IMR-90 (cell line): ENCODE measurements around the gene YBEY. TPM values are rescaled to one million over a fixed set of nuclear protein-coding genes. Genes with fewer than 3 reads are reported as not detected.
A peak's percentile ranks its signal among the peaks of the same experiment; 100 is the strongest.

Experiments
- ATAC-seq: fragments of 200-7000 bp; cut with Tn5 transposase; 2 replicates; pipeline ENCODE4 v1.9.1; 2020; ENCODE audit warnings: low read depth, mild to moderate bottlenecking, moderate library complexity
- BruUV-seq: library from RNA; stranded (reverse); fragments of 400-500 nt; replicated peaks from 2 replicates; lab custom pipeline; 2021; lab: Mats Ljungman, UMichigan
- CTCF ChIA-PET: fragments of 300-600 bp; formaldehyde crosslinking; extraction: SDS; loops from one replicate; lab custom pipeline; 2021; ENCODE audit warnings: antibody characterized with exemption; lab: Yijun Ruan, JAX
- POLR2A ChIA-PET: fragments of 300-600 bp; sonication (Branson Sonifier 250); formaldehyde crosslinking; loops from one replicate; lab custom pipeline; 2022; ENCODE audit warnings: antibody characterized with exemption; ENCODE audit not compliant: unreplicated experiment; lab: Charles Lee
- DNase-seq: peaks from one replicate; pipeline ENCODE4 v3.0.0; 2013
- H2AFZ ChIP-seq: replicated peaks from 2 replicates; pipeline ENCODE3; 2013; ENCODE audit warnings: low read length, mild to moderate bottlenecking; ENCODE audit not compliant: poor library complexity
- H2AK5ac ChIP-seq: 2 replicates; pipeline ENCODE4 v1.6.1; 2013; ENCODE audit warnings: low read depth, low read length, inconsistent platforms
- H2AK9ac ChIP-seq: replicated peaks from 2 replicates; pipeline ENCODE3; 2013; ENCODE audit warnings: mild to moderate bottlenecking, low read depth, low read length, moderate library complexity; ENCODE audit not compliant: poor library complexity
- H2BK120ac ChIP-seq: 2 replicates; pipeline ENCODE4 v1.6.1; 2013; ENCODE audit warnings: low read depth, low read length, inconsistent platforms
- H2BK15ac ChIP-seq: 3 replicates; pipeline ENCODE4 v1.6.1; 2013; ENCODE audit warnings: low read depth, low read length, inconsistent platforms
- H2BK20ac ChIP-seq: 2 replicates; pipeline ENCODE4 v1.6.1; 2013; ENCODE audit warnings: low read depth, mild to moderate bottlenecking, inconsistent platforms, low read length, moderate library complexity
- H2BK5ac ChIP-seq: 2 replicates; pipeline ENCODE4 v1.6.1; 2013; ENCODE audit warnings: mild to moderate bottlenecking, low read depth, low read length, inconsistent platforms; ENCODE audit not compliant: poor library complexity, severe bottlenecking
- H3K14ac ChIP-seq: replicated peaks from 2 replicates; pipeline ENCODE4 v1.6.1; 2013; ENCODE audit warnings: low read depth, low read length, inconsistent platforms
- H3K18ac ChIP-seq: 2 replicates; pipeline ENCODE4 v1.6.1; 2013; ENCODE audit warnings: low read depth, low read length, control low read depth
- H3K23ac ChIP-seq: 2 replicates; pipeline ENCODE4 v1.6.1; 2013; ENCODE audit warnings: low read depth, low read length, inconsistent platforms
- H3K27ac ChIP-seq: 2 replicates; pipeline ENCODE4 v1.5.1; 2013; ENCODE audit warnings: mild to moderate bottlenecking, control low read depth, low read length; ENCODE audit not compliant: insufficient read depth
- H3K27me3 ChIP-seq: 2 replicates; pipeline ENCODE4 v1.6.1; 2013; ENCODE audit warnings: low read length; ENCODE audit not compliant: control insufficient read depth, insufficient read depth
- H3K36me3 ChIP-seq: 2 replicates; pipeline ENCODE4 v1.6.1; 2013; ENCODE audit warnings: low read length, mixed read lengths; ENCODE audit not compliant: control insufficient read depth, insufficient read depth
- H3K4ac ChIP-seq: 2 replicates; pipeline ENCODE4 v1.6.1; 2013; ENCODE audit warnings: low read depth, low read length, inconsistent platforms
- H3K4me1 ChIP-seq: 2 replicates; pipeline ENCODE4 v1.6.1; 2013; ENCODE audit warnings: low read length, mixed read lengths; ENCODE audit not compliant: control insufficient read depth, insufficient read depth
- H3K4me2 ChIP-seq: 2 replicates; pipeline ENCODE4 v1.6.1; 2013; ENCODE audit warnings: low read depth, mild to moderate bottlenecking, control low read depth, low read length, moderate library complexity
- H3K4me3 ChIP-seq: 2 replicates; pipeline ENCODE4 v1.5.1; 2013; ENCODE audit warnings: low read depth, mild to moderate bottlenecking, control low read depth, low read length, moderate library complexity; ENCODE audit not compliant: insufficient read depth
- H3K56ac ChIP-seq: 2 replicates; pipeline ENCODE4 v1.6.1; 2013; ENCODE audit warnings: low read length, inconsistent platforms; ENCODE audit not compliant: insufficient read depth; ENCODE audit errors: extremely low read depth
- H3K79me1 ChIP-seq, 2 experiments: 2 replicates each; pipeline ENCODE4 v1.6.1; 2013; ENCODE audit warnings: low read length in 2 of 2, inconsistent platforms in 1 of 2, low read depth in 1 of 2
- H3K9ac ChIP-seq: 2 replicates; pipeline ENCODE4 v1.6.1; 2013; ENCODE audit warnings: low read depth, low read length, control low read depth
- H3K9me1 ChIP-seq: 2 replicates; pipeline ENCODE4 v1.6.1; 2013; ENCODE audit warnings: low read length, inconsistent platforms; ENCODE audit not compliant: insufficient read depth
- H3K9me3 ChIP-seq: 2 replicates; pipeline ENCODE4 v1.6.1; 2013; ENCODE audit warnings: low read length; ENCODE audit not compliant: control insufficient read depth, insufficient read depth
- H4K20me1 ChIP-seq: 2 replicates; pipeline ENCODE4 v1.6.1; 2013; ENCODE audit warnings: low read length, inconsistent platforms; ENCODE audit not compliant: insufficient read depth
- H4K5ac ChIP-seq: 2 replicates; pipeline ENCODE4 v1.6.1; 2013; ENCODE audit warnings: mild to moderate bottlenecking, low read depth, low read length, control low read depth
- H4K8ac ChIP-seq, 2 experiments: 2 replicates each; pipeline ENCODE4 v1.6.1; 2013; ENCODE audit warnings: low read depth in 2 of 2, low read length in 2 of 2, control low read depth in 1 of 2, inconsistent platforms in 1 of 2
- H4K91ac ChIP-seq: 2 replicates; pipeline ENCODE4 v1.6.1; 2013; ENCODE audit warnings: low read depth, low read length, inconsistent platforms; ENCODE audit not compliant: insufficient read depth
- BHLHE40 ChIP-seq: fragments of 150-350 bp; IDR thresholded peaks from 2 replicates; pipeline ENCODE4 v1.6.1; 2016; ENCODE audit warnings: mild to moderate bottlenecking, low read depth, low read length
- CEBPB ChIP-seq: IDR thresholded peaks from 2 replicates; pipeline ENCODE4 v1.6.1; 2012; ENCODE audit warnings: low read depth, low read length, improper control_type of control experiment
- CHD1 ChIP-seq: IDR thresholded peaks from 2 replicates; pipeline ENCODE4 v1.6.1; 2012; ENCODE audit warnings: low read depth, low read length, improper control_type of control experiment
- ELK1 ChIP-seq: fragments of 150-350 bp; IDR thresholded peaks from 2 replicates; pipeline ENCODE4 v1.6.1; 2016; ENCODE audit warnings: low read depth, mild to moderate bottlenecking, low read length, moderate library complexity, borderline replicate concordance
- FOS ChIP-seq: fragments of 150-350 bp; IDR thresholded peaks from 2 replicates; pipeline ENCODE4 v1.6.1; 2016; ENCODE audit warnings: low read depth, low read length
- MAFK ChIP-seq: IDR thresholded peaks from 2 replicates; pipeline ENCODE4 v1.6.1; 2012; ENCODE audit warnings: low read depth, low read length, improper control_type of control experiment
- MXI1 ChIP-seq: IDR thresholded peaks from 2 replicates; pipeline ENCODE4 v1.6.1; 2012; ENCODE audit warnings: low read depth, mild to moderate bottlenecking, low read length, moderate library complexity, borderline replicate concordance
- NFE2L2 ChIP-seq: fragments of 150-350 bp; IDR thresholded peaks from 2 replicates; pipeline ENCODE4 v1.6.1; 2016; ENCODE audit warnings: low read depth, mild to moderate bottlenecking, low read length
- POLR2A ChIP-seq: IDR thresholded peaks from 2 replicates; pipeline ENCODE4 v1.6.1; 2012; ENCODE audit warnings: mild to moderate bottlenecking, low read depth, low read length
- RAD21 ChIP-seq: IDR thresholded peaks from 2 replicates; pipeline ENCODE4 v1.6.1; 2012; ENCODE audit warnings: low read length, improper control_type of control experiment
- RCOR1 ChIP-seq: IDR thresholded peaks from 2 replicates; pipeline ENCODE4 v1.6.1; 2012; ENCODE audit warnings: mild to moderate bottlenecking, low read length, improper control_type of control experiment; ENCODE audit not compliant: insufficient replicate concordance
- RFX5 ChIP-seq: IDR thresholded peaks from 2 replicates; pipeline ENCODE4 v1.8.0; 2012; ENCODE audit warnings: low read depth, mild to moderate bottlenecking, low read length, moderate library complexity
- SMC3 ChIP-seq: fragments of 150-350 bp; IDR thresholded peaks from 2 replicates; pipeline ENCODE4 v1.6.1; 2016; ENCODE audit warnings: low read depth, mild to moderate bottlenecking, antibody characterized with exemption, low read length, moderate library complexity
- WGBS, 2 experiments: methylation state at CpG; one replicate each; pipeline versions ENCODE4 v1.1.5 to v1.1.7; 2013; ENCODE audit warnings: missing lambda C conversion rate in 2 of 2; ENCODE audit not compliant: insufficient read length in 1 of 2; ENCODE audit errors: extremely low coverage in 2 of 2; 5-methylcytosine and 5-hydroxymethylcytosine counted together
- dilution Hi-C: fragments of 300-500 bp; cut with HindIII; formaldehyde crosslinking; loops from one replicate; pipeline ENCODE4 v1.14.3; 2018; ENCODE audit warnings: low sequenced_read_pairs; ENCODE audit not compliant: unreplicated experiment
- in situ Hi-C: fragments of 300-500 bp; cut with MboI; formaldehyde crosslinking; loops from 3 replicates; pipeline ENCODE4 v1.14.3; 2019; ENCODE audit warnings: low sequenced_read_pairs, inconsistent platforms, mixed read lengths
- intact Hi-C: fragments of 100-400 bp; cut with micrococcal nuclease; formaldehyde crosslinking; loops from 2 replicates; pipeline ENCODE4 v1.10.0; 2022
- polyA plus RNA-seq, 3 experiments: library from polyadenylated mRNA; depleted of rRNA; stranded (reverse); fragments of >200 nt; gene quantifications; 2 replicates each; pipeline ENCODE4 v1.2.3, GENCODE V29; 2012; ENCODE audit warnings: low replicate concordance in 1 of 3
- total RNA-seq: library from RNA; depleted of rRNA; stranded (reverse); fragments of >200 nt; gene quantifications from 2 replicates; pipeline ENCODE4 v1.2.3, GENCODE V29; 2012
- TF ChIP-seq, protein P1 (sequence below): fragments of 150-350 bp; IDR thresholded peaks from 2 replicates; pipeline ENCODE4 v1.6.1; 2017; ENCODE audit warnings: mild to moderate bottlenecking, antibody characterized with exemption, low read length, low read depth

The YBEY gene
- total and polyA plus RNA-seq, 2 of the 4 experiments (the other 2 are of a cell fraction), result 5.9 to 26.2 TPM

- Histone ChIP-seq H3K9me3 (no peaks in the 10 kb centered on the region), H3K18ac (no peak overlapping the region)
Observed at GRCh38 chr21:46319186-46319585, 33.0 kb downstream of the YBEY start.

More at GRCh38 chr21:46319186-46319585, 33.0 kb downstream of the YBEY start:
- peaks cover 20 to 56% of the 10 kb centered on the region in 2 experiments for H3K79me1 ChIP-seq
- ChIA-PET CTCF (no interaction called here), POLR2A (no interaction called here)
- H2BK15ac ChIP-seq, result no peak overlapping the region
- peaks cover 6% of the 10 kb centered on the region; the same call in 1 of the 2 replicates for H3K9me1 ChIP-seq
- H3K4me3 ChIP-seq, result no peak overlapping the region
- no peak overlapping the region for H4K5ac ChIP-seq
- dilution Hi-C loops, result no loop called here
- no peak overlapping the region for H2BK5ac ChIP-seq
- peaks cover 4% of the 10 kb centered on the region for H3K4me1 ChIP-seq
- no peak overlapping the region for H4K8ac ChIP-seq
- no peak overlapping the region for H3K56ac ChIP-seq
- H4K91ac ChIP-seq, result no peak overlapping the region
- H3K27ac ChIP-seq, result no peak overlapping the region
- H3K4me2 ChIP-seq, result no peak overlapping the region
- TF ChIP-seq RFX5 (no peak), POLR2A (no peak), ELK1 (no peak), RCOR1 (no peak), MXI1 (no peak), CHD1 (no peak), NFE2L2 (no peak), FOS (no peak), RAD21 (no peak), MAFK (no peak), BHLHE40 (no peak), SMC3 (no peak), CEBPB (no peak)
- TF ChIP-seq, protein P1, sequence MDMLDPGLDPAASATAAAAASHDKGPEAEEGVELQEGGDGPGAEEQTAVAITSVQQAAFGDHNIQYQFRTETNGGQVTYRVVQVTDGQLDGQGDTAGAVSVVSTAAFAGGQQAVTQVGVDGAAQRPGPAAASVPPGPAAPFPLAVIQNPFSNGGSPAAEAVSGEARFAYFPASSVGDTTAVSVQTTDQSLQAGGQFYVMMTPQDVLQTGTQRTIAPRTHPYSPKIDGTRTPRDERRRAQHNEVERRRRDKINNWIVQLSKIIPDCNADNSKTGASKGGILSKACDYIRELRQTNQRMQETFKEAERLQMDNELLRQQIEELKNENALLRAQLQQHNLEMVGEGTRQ, result no peak
- H2AK9ac ChIP-seq, result peak overlapping the region; percentile 69
- no peak overlapping the region for H2AK5ac ChIP-seq
- no peak overlapping the region for H2BK120ac ChIP-seq
- H3K23ac ChIP-seq, result no peak overlapping the region
- no peak overlapping the region for H3K9ac ChIP-seq
- no peak overlapping the region for H2BK20ac ChIP-seq
- in situ Hi-C loops, result no loop called here
- no peaks in the 10 kb centered on the region for H3K27me3 ChIP-seq
- intact Hi-C loops, result no loop called here
- no peak overlapping the region for H3K14ac ChIP-seq
- H3K4ac ChIP-seq, result peak overlapping the region; percentile 7; the same call in 1 of the 2 replicates
- peaks cover 4% of the 10 kb centered on the region for H3K36me3 ChIP-seq
- no TSS peak for BruUV-seq
- peaks cover 12% of the 10 kb centered on the region for H4K20me1 ChIP-seq
- ATAC-seq (no peak), DNase-seq (no peak)
- WGBS, 2 experiments, result 93% methylated on average over 3 of the region's 7 CpGs; no CpG with 5 or more reads in 1 of the 2 experiments
- peak overlapping the region; percentile 39 for H2AFZ ChIP-seq
